DOHH2 (cell line): ENCODE measurements around the gene CCDC85B.

Experiments
- H3F3A ChIP-seq: fragments of 200-600 bp; sonication (generic), shearing (Covaris generic); 2 replicates; pipeline ENCODE4 v1.6.0; 2016; ENCODE audit warnings: antibody characterized with exemption, mild to moderate bottlenecking; ENCODE audit not compliant: control insufficient read depth, insufficient read depth
- H3K27ac ChIP-seq: fragments of 200-600 bp; sonication (generic); 2 replicates; pipeline ENCODE4 v1.5.1; 2014; ENCODE audit warnings: low read depth, mild to moderate bottlenecking, low read length, moderate library complexity
- H3K27me3 ChIP-seq: fragments of 200-600 bp; sonication (generic); 2 replicates; pipeline ENCODE4 v1.6.1; 2014; ENCODE audit warnings: mild to moderate bottlenecking, low read length, mixed read lengths; ENCODE audit not compliant: control insufficient read depth
- H3K36me3 ChIP-seq: fragments of 200-600 bp; sonication (generic); 2 replicates; pipeline ENCODE4 v1.6.1; 2014; ENCODE audit warnings: mild to moderate bottlenecking, low read length, moderate library complexity, mixed read lengths; ENCODE audit not compliant: control insufficient read depth
- H3K4me1 ChIP-seq: fragments of 200-600 bp; sonication (generic); 2 replicates; pipeline ENCODE4 v1.6.1; 2014; ENCODE audit warnings: mild to moderate bottlenecking, low read length, mixed read lengths; ENCODE audit not compliant: control insufficient read depth
- H3K4me2 ChIP-seq: fragments of 200-600 bp; sonication (generic); 2 replicates; pipeline ENCODE4 v1.6.0; 2014; ENCODE audit warnings: mild to moderate bottlenecking, low read length, moderate library complexity
- H3K4me3 ChIP-seq: fragments of 200-600 bp; sonication (generic); 2 replicates; pipeline ENCODE4 v1.5.1; 2014; ENCODE audit warnings: mild to moderate bottlenecking, low read length, mixed read lengths
- H3K79me2 ChIP-seq: fragments of 200-600 bp; sonication (generic); 2 replicates; pipeline ENCODE4 v1.6.1; 2014; ENCODE audit warnings: mild to moderate bottlenecking, low read length, mixed read lengths; ENCODE audit not compliant: control insufficient read depth
- H3K9me2 ChIP-seq: fragments of 200-600 bp; sonication (generic); replicated peaks from 2 replicates; pipeline ENCODE4 v1.6.1; 2014; ENCODE audit warnings: mild to moderate bottlenecking, low read length, mixed read lengths; ENCODE audit not compliant: control insufficient read depth
- H3K9me3 ChIP-seq: fragments of 200-600 bp; sonication (generic); 2 replicates; pipeline ENCODE4 v1.6.1; 2014; ENCODE audit warnings: antibody characterized with exemption, low read length, mixed read lengths; ENCODE audit not compliant: control insufficient read depth, insufficient read depth
- H4K20me1 ChIP-seq: fragments of 200-600 bp; sonication (generic); 2 replicates; pipeline ENCODE4 v1.6.0; 2014; ENCODE audit warnings: low read depth, mild to moderate bottlenecking, antibody characterized with exemption, low read length, moderate library complexity; ENCODE audit not compliant: control insufficient read depth, insufficient read depth
- EZH2phosphoT487 ChIP-seq: fragments of 200-600 bp; sonication (generic); IDR thresholded peaks from 2 replicates; pipeline ENCODE4 v1.6.1; 2017; ENCODE audit warnings: borderline replicate concordance, mild to moderate bottlenecking, antibody characterized with exemption, low read length, moderate library complexity, mixed read lengths
- TF ChIP-seq, protein P1 (sequence below): fragments of 200-600 bp; sonication (generic); IDR thresholded peaks from one replicate; pipeline ENCODE4 v1.5.1; 2014; ENCODE audit warnings: antibody characterized with exemption, mild to moderate bottlenecking, low read depth, low read length; ENCODE audit not compliant: poor library complexity, severe bottlenecking

Gene CCDC85B

DNA sequence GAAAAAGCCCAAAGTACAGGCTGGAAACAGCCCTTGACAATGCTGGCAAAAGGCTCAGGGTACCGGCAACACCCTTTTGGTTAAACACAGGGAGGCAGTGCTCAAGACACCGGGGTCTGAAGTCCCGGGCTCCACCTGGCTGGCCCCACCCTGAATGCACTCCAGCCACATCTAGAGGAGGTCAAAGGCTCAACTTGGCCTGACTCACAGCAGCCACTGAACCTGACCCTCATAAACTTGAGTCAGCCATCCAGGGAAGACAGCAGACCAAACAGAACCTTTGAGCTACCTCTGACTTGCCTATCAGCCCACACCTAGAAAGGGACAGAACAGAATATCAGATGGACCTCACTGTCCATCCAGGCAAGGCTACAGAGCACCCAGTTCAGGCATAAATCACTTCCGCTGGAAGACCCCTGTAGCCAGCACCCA lies 36.3 kb upstream of the CCDC85B start:
- Histone ChIP-seq H3K36me3 (peaks cover 65% of the 10 kb centered on the region), H3K79me2 (peaks cover 38% of the 10 kb centered on the region), H3K9me3 (peaks cover 5% of the 10 kb centered on the region; the same call in 1 of the 2 replicates), H3K4me1 (peaks cover 13% of the 10 kb centered on the region), H3K4me3 (no peak overlapping the region), H4K20me1 (peaks cover 20% of the 10 kb centered on the region), H3F3A (peaks cover 32% of the 10 kb centered on the region), H3K9me2 (no peaks in the 10 kb centered on the region), H3K27me3 (no peaks in the 10 kb centered on the region), H3K27ac (no peak overlapping the region), H3K4me2 (no peak overlapping the region)
- TF ChIP-seq EZH2phosphoT487: no peak
- TF ChIP-seq, protein P1, sequence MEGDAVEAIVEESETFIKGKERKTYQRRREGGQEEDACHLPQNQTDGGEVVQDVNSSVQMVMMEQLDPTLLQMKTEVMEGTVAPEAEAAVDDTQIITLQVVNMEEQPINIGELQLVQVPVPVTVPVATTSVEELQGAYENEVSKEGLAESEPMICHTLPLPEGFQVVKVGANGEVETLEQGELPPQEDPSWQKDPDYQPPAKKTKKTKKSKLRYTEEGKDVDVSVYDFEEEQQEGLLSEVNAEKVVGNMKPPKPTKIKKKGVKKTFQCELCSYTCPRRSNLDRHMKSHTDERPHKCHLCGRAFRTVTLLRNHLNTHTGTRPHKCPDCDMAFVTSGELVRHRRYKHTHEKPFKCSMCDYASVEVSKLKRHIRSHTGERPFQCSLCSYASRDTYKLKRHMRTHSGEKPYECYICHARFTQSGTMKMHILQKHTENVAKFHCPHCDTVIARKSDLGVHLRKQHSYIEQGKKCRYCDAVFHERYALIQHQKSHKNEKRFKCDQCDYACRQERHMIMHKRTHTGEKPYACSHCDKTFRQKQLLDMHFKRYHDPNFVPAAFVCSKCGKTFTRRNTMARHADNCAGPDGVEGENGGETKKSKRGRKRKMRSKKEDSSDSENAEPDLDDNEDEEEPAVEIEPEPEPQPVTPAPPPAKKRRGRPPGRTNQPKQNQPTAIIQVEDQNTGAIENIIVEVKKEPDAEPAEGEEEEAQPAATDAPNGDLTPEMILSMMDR: no peak

DNA sequence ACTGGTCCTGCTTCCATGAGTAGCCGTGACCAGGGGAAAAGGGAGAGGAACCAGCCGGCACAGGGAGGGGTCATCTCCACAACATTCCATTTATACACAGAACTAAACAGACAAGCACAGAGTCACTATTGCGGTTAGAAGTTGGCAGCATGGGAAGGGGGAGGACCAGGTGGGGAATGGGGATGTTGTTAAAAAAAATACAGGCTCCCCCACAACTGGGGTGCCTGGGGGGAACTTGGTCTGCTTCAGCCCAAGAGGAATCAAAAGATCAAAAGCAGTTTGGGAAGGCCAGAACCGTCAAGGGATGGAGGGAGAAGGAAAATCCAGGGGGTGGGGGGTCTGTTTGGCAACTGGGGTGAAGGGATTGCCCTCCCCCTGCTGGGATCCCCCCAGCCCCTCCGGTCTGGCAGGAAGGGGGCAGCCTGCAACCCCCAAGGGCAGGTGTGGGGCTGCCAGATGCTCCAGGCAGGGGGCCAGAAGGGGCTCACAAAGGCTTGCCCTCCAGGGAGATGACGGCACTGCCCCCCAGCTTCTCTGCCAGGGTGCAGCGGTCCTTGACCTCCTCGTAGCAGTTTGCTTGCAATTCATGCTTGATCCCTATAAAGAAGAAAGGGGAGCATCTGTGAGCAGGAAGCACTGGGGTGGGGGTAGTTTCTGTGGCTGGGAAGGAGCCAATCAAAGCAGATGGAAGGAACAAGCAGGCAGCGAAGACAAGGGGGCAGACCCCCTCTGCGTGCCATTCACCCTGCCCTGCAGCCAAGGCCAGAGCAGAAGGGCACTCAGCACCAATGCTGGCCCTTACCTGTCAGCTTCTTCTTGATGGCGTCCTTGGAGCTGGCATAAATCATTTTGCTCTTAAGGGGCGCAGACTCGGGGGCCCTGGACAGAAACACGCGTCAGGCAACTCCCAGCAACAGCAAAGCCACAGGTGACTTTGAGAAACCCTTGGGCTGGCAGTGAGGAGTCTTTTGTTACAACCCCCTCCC lies 35.3 kb upstream of the CCDC85B start:
- no peaks in the 10 kb centered on the region for H3K9me2 ChIP-seq
- no peak overlapping the region for H3K4me2 ChIP-seq
- no peaks in the 10 kb centered on the region for H3K27me3 ChIP-seq
- H3K36me3 ChIP-seq: peaks cover 65% of the 10 kb centered on the region
- peaks cover 38% of the 10 kb centered on the region for H3K79me2 ChIP-seq
- H3K4me1 ChIP-seq: peaks cover 18% of the 10 kb centered on the region
- TF ChIP-seq EZH2phosphoT487: no peak
- TF ChIP-seq, protein P1: no peak
- peaks cover 32% of the 10 kb centered on the region for H3F3A ChIP-seq
- H3K9me3 ChIP-seq: peaks cover 5% of the 10 kb centered on the region; the same call in 1 of the 2 replicates
- no peak overlapping the region for H3K4me3 ChIP-seq
- peaks cover 20% of the 10 kb centered on the region for H4K20me1 ChIP-seq
- no peak overlapping the region for H3K27ac ChIP-seq

DNA sequence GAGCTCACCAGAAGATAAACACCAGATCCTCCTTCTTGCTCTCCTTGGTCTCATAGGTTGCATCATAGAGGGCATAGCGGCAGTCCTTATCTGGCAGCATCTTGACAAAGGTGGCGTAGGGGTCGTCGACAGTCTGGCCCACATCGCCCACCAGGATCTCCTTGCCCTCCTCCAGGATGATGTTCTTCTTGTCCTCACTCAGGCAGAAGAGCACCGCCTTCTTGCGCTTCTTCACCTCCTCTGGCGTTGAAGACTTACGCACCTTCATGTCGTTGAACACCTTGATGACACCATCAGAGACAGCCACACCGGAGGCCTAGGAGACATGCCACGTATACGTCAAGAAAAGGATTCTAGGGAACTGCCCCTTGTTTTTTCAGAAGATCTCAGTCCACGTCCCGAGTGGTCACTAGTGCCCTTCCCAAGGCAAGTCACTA lies 34.5 kb upstream of the CCDC85B start:
- TF ChIP-seq, protein P1: no peak
- no peak for TF ChIP-seq EZH2phosphoT487
- no peaks in the 10 kb centered on the region for H3K27me3 ChIP-seq
- peak overlapping the region; percentile 80 for H3K4me2 ChIP-seq
- peaks cover 20% of the 10 kb centered on the region for H4K20me1 ChIP-seq
- no peaks in the 10 kb centered on the region for H3K9me2 ChIP-seq
- H3K4me1 ChIP-seq: peaks cover 18% of the 10 kb centered on the region
- peaks cover 5% of the 10 kb centered on the region; the same call in 1 of the 2 replicates for H3K9me3 ChIP-seq
- H3K4me3 ChIP-seq: peak overlapping the region; percentile 88
- H3K36me3 ChIP-seq: peaks cover 68% of the 10 kb centered on the region
- peaks cover 31% of the 10 kb centered on the region for H3F3A ChIP-seq
- H3K79me2 ChIP-seq: peaks cover 41% of the 10 kb centered on the region
- H3K27ac ChIP-seq: no peak overlapping the region
